PC-3 (cell line): ENCODE measurements around the gene CLSTN1.

Experiments
- CTCF ChIP-seq: fragments of 300-600 bp; sonication (generic); conservative IDR thresholded peaks from 2 replicates; pipeline ENCODE4 v1.5.1; 2017; ENCODE audit warnings: antibody characterized with exemption, low read depth, mild to moderate bottlenecking, low read length
- EZH2 ChIP-seq: fragments of 300-600 bp; sonication (generic); IDR thresholded peaks from one replicate; pipeline ENCODE4 v1.6.1; 2017; ENCODE audit warnings: antibody characterized with exemption, mild to moderate bottlenecking, low read length; ENCODE audit not compliant: unreplicated experiment
- EZH2phosphoT487 ChIP-seq: fragments of 300-600 bp; sonication (generic); IDR thresholded peaks from 2 replicates; pipeline ENCODE4 v1.6.1; 2018; ENCODE audit warnings: mild to moderate bottlenecking, antibody characterized with exemption, low read length, borderline replicate concordance

GRCh38 chr1:9865724-9866123 is 42.0 kb upstream of the CLSTN1 start:
- TF ChIP-seq CTCF (no peak), EZH2 (no peak), EZH2phosphoT487 (no peak)
